Measurements from ENCODE around the gene RABEP1.

GRCh38 chr17:5254903-5255521 is 27.1 kb upstream of the RABEP1 start:
- TF ChIP-seq, protein P1, sequence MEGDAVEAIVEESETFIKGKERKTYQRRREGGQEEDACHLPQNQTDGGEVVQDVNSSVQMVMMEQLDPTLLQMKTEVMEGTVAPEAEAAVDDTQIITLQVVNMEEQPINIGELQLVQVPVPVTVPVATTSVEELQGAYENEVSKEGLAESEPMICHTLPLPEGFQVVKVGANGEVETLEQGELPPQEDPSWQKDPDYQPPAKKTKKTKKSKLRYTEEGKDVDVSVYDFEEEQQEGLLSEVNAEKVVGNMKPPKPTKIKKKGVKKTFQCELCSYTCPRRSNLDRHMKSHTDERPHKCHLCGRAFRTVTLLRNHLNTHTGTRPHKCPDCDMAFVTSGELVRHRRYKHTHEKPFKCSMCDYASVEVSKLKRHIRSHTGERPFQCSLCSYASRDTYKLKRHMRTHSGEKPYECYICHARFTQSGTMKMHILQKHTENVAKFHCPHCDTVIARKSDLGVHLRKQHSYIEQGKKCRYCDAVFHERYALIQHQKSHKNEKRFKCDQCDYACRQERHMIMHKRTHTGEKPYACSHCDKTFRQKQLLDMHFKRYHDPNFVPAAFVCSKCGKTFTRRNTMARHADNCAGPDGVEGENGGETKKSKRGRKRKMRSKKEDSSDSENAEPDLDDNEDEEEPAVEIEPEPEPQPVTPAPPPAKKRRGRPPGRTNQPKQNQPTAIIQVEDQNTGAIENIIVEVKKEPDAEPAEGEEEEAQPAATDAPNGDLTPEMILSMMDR (IDR thresholded peaks at IDR 0.05; ENCODE audit: poor library complexity): no peak
- TF ChIP-seq EZH2 (IDR thresholded peaks at IDR 0.05; ENCODE audit: borderline replicate concordance): no peak
